HG02763 (cell line): ENCODE data around the gene KRTAP5-4.
"Not testable (repeated sequence)": the region's sequence is repeated elsewhere in the genome, so short reads cannot be mapped to it uniquely, and the experiment has no call there.

ENCODE experiments used
- ATAC-seq: cut with Tn5 transposase; IDR thresholded peaks from one replicate; pipeline ENCODE4 v1.9.1; 2021; ENCODE audit warnings: mild to moderate bottlenecking, moderate library complexity; ENCODE audit not compliant: unreplicated experiment

Gene KRTAP5-4

GRCh38 chr11:1639102-1639620 lies 17.2 kb upstream of the KRTAP5-4 start:
- ATAC-seq, result no peak

- no peak for ATAC-seq
Observed at GRCh38 chr11:1638344-1638743, 16.4 kb upstream of the KRTAP5-4 start.

GRCh38 chr11:1637628-1638027 lies 15.7 kb upstream of the KRTAP5-4 start:
- ATAC-seq, result no peak

GRCh38 chr11:1636291-1636950 lies 14.5 kb upstream of the KRTAP5-4 start:
- ATAC-seq, result no peak

DNA sequence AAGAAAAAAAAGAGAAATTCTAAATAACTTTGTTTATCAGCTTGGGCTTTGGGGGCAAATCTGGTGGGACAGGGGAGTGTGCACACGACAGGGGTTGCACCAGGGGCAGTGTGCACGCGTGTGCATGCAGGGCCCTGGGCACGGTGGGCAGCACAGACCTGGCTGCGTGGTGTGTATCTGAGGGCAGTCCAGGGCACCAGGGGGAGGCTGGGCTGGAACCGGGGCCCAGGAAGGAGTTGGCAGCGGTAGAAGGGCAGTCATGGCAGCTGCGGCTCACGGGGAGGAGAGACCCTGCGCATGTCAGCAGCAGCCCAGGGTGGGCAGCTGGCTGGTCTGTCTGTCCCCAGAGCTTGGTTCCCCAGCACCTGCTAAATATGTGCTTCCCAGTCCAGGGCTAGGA lies 11.9 kb upstream of the KRTAP5-4 start:
- no peak for ATAC-seq

- ATAC-seq, result no peak
Observed at GRCh38 chr11:1632053-1632714, 10.2 kb upstream of the KRTAP5-4 start.

DNA sequence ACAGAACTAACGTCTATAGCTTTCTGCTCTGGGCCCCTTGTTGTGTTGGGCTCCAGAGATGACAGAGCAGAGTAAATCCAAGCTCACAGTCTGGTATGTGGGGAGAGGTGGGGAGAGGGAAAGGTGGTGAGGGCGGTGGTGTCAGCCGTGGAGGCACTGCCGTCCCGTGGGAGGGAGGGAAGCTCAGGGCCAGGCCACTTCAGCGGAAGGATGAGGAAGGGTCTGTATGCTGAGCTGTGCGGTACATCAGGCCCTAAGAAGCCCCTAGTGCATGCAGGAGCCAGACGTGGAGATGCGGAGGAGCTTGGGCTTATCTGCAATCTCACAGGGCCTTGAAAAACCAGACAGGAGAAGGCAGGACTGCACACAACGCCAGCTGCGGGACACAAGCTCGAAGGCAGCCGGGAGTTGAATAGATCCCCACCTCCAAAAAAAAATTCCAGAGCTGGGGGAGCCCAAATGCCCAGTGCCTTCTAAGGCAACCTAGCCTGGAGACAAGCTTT lies 9.2 kb upstream of the KRTAP5-4 start:
- no peak for ATAC-seq

DNA sequence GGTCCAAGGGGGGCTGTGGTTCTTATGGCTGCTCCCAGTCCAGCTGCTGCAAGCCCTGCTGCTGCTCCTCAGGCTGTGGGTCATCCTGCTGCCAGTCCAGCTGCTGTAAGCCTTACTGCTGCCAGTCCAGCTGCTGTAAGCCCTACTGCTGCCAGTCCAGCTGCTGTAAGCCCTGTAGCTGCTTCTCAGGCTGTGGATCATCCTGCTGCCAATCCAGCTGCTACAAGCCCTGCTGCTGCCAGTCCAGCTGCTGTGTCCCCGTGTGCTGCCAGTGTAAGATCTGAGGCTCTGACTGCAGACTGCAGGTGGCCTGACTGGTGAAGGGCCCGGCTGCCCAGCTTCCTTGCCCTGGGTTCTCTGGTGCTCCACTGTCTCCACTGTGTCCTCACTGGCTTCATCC lies 8.3 kb upstream of the KRTAP5-4 start:
- ATAC-seq, result no peak

DNA sequence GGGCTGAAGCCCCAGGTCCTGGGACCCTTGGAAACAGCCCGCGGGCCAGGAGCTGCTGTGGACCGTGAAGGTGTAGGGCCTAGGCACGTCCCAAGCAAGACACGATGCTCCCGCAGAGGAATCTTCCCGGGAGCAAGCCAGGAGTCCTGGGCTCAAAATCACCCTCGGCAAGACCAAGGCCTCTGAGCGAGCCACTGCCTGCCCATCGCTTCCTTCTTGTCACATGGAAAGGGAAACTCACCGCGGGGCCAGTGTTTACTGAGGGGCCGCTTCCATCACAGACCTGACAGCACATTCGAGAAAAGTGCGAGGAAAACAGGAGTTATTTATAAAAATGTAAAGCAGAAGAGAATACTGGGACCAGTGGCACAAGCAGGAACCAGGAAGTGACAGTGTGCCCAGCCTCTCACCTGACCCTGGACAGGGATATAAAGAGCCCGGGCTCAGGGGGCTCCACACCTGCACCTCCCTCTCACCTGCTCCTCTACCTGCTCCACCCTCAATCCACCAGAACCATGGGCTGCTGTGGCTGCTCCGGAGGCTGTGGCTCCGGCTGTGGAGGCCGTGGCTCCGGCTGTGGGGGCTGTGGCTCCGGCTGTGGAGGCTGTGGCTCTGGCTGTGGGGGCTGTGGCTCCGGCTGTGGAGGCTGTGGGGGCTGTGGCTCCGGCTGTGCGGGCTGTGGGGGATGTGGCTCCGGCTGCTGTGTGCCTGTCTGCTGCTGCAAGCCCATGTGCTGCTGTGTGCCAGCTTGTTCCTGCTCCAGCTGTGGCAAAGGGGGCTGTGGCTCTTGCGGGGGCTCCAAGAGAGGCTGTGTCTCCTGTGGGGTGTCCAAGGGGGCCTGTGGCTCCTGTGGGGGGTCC lies 7.6 kb upstream of the KRTAP5-4 start, which contains the start of gene KRTAP5-5:
KRTAP5-5 (plus strand) TSS at position 450 of the 860 bp plus-strand sequence; CDS start at position 516, 66 bp downstream.
- ATAC-seq, result no peak

- ATAC-seq, result no peak
Observed at GRCh38 chr11:1628506-1629325, 6.8 kb upstream of the KRTAP5-4 start.

DNA sequence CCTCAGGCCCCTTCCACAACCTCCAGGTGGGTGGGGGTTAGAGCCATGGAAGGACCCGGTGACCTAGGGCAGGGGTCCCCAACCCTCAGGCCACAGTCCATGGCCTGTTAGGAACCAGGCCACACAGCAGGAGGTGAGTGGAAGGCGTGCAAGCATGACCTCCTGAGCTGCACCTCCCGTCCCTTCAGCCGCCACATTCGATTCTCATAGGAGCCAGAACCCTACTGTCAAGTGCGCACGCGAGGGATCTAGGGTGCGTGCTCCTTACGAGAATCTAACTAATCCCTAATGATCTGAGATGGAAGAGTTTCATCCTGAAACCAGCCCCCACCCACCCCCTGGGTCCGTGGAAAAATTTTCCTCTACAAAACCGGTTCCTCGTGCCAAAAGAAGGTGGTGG lies 3.6 kb upstream of the KRTAP5-4 start:
- no peak for ATAC-seq

DNA sequence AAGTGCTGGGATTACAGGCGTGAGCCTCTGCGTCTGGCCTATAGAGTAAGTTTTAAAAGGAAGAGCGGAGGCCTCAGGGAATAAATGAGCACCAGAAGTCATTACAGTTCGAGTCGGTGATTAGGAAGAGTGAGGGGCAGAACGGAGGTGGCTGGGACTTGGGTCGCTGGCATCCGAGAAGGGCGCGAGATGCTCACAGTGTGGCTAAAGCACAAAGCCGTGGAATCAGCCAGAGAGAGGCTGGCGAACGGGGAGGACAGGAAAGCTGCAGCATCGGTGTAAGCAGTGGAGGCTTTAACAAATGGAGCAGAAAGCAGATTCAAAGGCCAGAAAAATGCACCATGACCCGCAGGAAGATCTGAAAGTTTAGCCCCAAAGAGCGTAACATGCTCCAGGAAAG lies 2.7 kb upstream of the KRTAP5-4 start:
- ATAC-seq, result no peak

- ATAC-seq, result no peak
Observed at GRCh38 chr11:1623716-1624115, 1.8 kb upstream of the KRTAP5-4 start.

DNA sequence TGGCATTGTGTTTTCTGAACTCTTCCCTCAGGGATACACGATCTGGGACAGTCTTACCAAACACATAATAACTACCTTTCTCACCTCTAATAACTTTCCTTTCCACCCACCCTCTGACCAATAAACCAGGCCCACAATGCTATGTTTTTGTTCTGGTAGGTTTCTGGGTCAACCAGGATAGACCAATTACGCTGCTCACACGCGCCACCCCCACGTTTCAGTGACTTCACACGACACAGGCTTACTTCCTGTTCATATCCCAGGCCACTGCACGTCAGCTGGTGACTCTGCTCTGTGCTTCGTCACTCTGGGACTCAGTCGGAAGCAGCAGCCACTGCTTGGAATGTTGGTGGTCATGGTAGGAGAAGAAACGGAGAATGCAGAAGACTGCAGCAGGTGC lies 2.5 kb downstream of the KRTAP5-4 start:
- no peak for ATAC-seq

- ATAC-seq, result no peak
Observed at GRCh38 chr11:1618231-1618630, 3.7 kb downstream of the KRTAP5-4 start.

GRCh38 chr11:1608363-1608762 lies 13.6 kb downstream of the KRTAP5-4 start, which contains the start of gene KRTAP5-3:
Gene KRTAP5-3, minus strand, starts transcription at chr11:1608463. Its CDS starts 78 bp downstream, at chr11:1608385.
- no peak for ATAC-seq

- not testable (repeated sequence) for ATAC-seq
Observed at GRCh38 chr11:1607901-1608300, 14.0 kb downstream of the KRTAP5-4 start.

- not testable (repeated sequence) for ATAC-seq
Observed at GRCh38 chr11:1607156-1607845, 14.6 kb downstream of the KRTAP5-4 start.

- peak; percentile 57 for ATAC-seq
Observed at GRCh38 chr11:1605923-1606322, 16.0 kb downstream of the KRTAP5-4 start.

GRCh38 chr11:1604711-1605110 lies 17.2 kb downstream of the KRTAP5-4 start:
- no peak for ATAC-seq
